ENCODE measurements around the gene ODC1.

Gene ODC1

DNA sequence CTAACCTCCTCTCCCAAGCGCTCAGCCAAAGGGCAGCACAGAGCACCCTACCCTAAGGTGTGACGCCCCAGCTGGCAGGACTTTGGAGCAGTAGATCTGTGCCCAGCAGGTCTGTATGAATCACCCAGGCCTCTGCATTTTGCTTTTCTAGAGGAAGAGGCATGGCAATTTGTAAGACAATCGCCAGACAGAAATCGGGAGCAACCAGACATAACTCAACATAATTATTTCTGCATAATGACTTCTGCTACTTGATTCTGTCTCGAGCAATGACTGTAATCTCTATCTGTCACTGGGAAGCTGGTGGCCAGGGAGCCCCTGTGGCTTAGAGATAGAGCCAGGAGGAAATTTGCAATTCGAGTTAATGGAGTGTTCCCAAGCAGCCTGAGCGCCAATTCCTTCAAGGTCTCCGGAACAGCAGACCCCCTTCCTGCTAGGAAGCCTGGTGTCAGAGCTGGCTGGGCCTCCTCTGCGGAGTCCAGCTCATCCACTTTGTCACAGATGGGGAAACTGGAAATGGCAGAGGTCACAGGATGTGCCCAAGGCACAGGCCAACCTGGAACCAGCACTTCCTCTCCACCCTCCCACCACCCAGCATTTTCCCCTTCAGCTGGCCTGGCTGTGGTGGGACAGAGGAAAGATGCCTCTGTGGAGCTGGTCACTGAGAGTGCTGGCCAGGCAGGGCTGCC lies 55.0 kb downstream of the ODC1 start:
- TF ChIP-seq CTCF (IDR thresholded peaks at IDR 0.05; ENCODE audit: borderline replicate concordance, control extremely low read depth, extremely low read depth, insufficient read depth, missing control alignments): no peak
- no peak for DNase-seq (ENCODE audit: low spot score)
- in situ Hi-C loops (cut with MboI; ENCODE audit: low sequenced_read_pairs, unreplicated experiment): no loop called here

DNA sequence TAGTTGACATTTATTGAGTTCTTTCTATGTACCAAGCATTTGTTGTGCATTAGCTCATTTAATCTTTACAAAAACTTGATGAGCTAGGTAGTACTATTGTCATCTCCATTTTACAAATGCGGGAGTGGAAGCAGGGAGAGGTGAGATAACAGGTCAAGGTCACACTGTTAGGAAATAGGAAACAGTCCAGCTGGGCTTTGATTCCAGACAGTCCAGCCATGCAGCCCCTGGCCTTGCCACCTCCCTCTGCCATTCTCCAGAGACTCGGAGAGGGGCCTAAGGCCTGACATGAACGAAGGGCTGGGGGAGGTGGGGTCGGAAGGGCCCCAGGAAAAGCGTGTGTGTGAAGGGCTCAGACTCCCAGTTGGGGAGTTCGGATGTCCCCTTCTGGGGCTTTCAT lies 55.6 kb downstream of the ODC1 start:
- no peak for TF ChIP-seq CTCF (IDR thresholded peaks at IDR 0.05; ENCODE audit: borderline replicate concordance, control extremely low read depth, extremely low read depth, insufficient read depth, missing control alignments)
- DNase-seq (ENCODE audit: low spot score): no peak
- in situ Hi-C loops (cut with MboI; ENCODE audit: low sequenced_read_pairs, unreplicated experiment): no loop called here

DNA sequence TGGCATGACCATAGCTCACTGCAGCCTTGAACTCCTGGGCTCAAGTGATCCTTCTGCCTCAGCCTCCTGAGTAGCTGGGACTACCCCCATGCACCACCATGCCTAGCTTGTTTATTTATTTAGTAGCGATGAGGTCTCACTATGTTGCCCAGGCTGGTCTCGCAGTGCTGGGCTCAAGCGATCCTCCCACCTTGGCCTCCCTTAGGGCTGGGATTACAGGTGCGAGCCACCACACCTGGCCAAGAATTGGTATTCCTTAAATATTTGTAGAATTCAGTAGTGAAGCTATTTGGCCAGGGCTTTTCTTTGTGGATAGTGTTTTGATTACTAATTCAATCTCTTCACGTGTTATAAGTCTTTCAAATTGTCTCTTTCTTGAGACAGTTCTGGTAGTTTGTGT lies 56.0 kb downstream of the ODC1 start:
- no peak for DNase-seq (ENCODE audit: low spot score)
- in situ Hi-C loops (cut with MboI; ENCODE audit: low sequenced_read_pairs, unreplicated experiment): no loop called here

GRCh38 chr2:10390369-10390801 lies 57.7 kb downstream of the ODC1 start:
- in situ Hi-C loops (cut with MboI; ENCODE audit: low sequenced_read_pairs, unreplicated experiment): no loop called here
- DNase-seq (ENCODE audit: low spot score): no peak
- TF ChIP-seq CTCF (IDR thresholded peaks at IDR 0.05; ENCODE audit: borderline replicate concordance, control extremely low read depth, extremely low read depth, insufficient read depth, missing control alignments): no peak

More for the DNA sequence above, 56.0 kb downstream of the ODC1 start:
- TF ChIP-seq CTCF (IDR thresholded peaks at IDR 0.05; ENCODE audit: borderline replicate concordance, control extremely low read depth, extremely low read depth, insufficient read depth, missing control alignments): no peak

Measured in GM13976 (cell line).